ENCODE results near the gene KDM1A.
"Not testable (repeated sequence)": the region's sequence is repeated elsewhere in the genome, so short reads cannot be mapped to it uniquely, and the experiment has no call there.

- not testable (repeated sequence) for TF ChIP-seq CTCF (IDR thresholded peaks at IDR 0.05 in 8 of 11, conservative IDR thresholded peaks at IDR 0.05 in 3 of 11); POLR2A (IDR thresholded peaks at IDR 0.05); POLR2AphosphoS5 (IDR thresholded peaks at IDR 0.05)
Measured at GRCh38 chr1:23000133-23000532, 19.1 kb upstream of the KDM1A start.
